Measurements from ENCODE around the gene HS3ST6. TPM values are rescaled to one million over a fixed set of nuclear protein-coding genes. Genes with fewer than 3 reads are reported as not detected.
A peak's percentile ranks its signal among the peaks of the same experiment; 100 is the strongest.

Gene HS3ST6
- total and polyA plus RNA-seq, 2 of the 13 experiments (the other 11 are each of a cell fraction or from before 2014, with no cell fraction given), result not detected

- Histone ChIP-seq H3K36me3 (replicated peaks in 1 of 2; ENCODE audit: control insufficient read depth in 1 of 2, insufficient read depth in 2 of 2, low read length in 2 of 2) (no peaks in the 10 kb centered on the region), H3K4me1 (ENCODE audit: insufficient read depth, low read length) (peaks cover 34% of the 10 kb centered on the region), H4K20me1 (ENCODE audit: insufficient read depth, low read length) (no peaks in the 10 kb centered on the region), H3K9me3 (ENCODE audit: low read length) (no peaks in the 10 kb centered on the region), H3K4me3 (replicated peaks in 1 of 3; ENCODE audit: insufficient read depth in 1 of 3, low read depth in 2 of 3, low read length in 3 of 3) (no peak overlapping the region; a peak in 1 of 6 replicates), H3K9ac (ENCODE audit: insufficient read depth, low read depth, low read length) (no peak overlapping the region), H3K27ac (ENCODE audit: extremely low read length, insufficient read depth, low read length) (no peak overlapping the region), H3K27me3 (ENCODE audit: control insufficient read depth in 1 of 2, insufficient read depth in 2 of 2, low read length in 2 of 2) (peaks cover 3 to 23% of the 10 kb centered on the region in 2 experiments; a peak in 4 of 5 replicates), H3K79me2 (ENCODE audit: insufficient read depth, low read length) (no peaks in the 10 kb centered on the region), H3K4me2 (ENCODE audit: low read depth, low read length) (peak overlapping the region; percentile 32; the same call in 1 of the 2 replicates), H2AFZ (ENCODE audit: low read length) (no peak overlapping the region)
- intact Hi-C loops (cut with micrococcal nuclease; ENCODE audit: unreplicated experiment), result no loop called here
- no TSS peak for BruUV-seq (replicated peaks)
- FAIRE-seq, result no peak
- no peak for ATAC-seq
- no peak for DNase-seq (ENCODE audit: low spot score)
- TF ChIP-seq, protein P1, sequence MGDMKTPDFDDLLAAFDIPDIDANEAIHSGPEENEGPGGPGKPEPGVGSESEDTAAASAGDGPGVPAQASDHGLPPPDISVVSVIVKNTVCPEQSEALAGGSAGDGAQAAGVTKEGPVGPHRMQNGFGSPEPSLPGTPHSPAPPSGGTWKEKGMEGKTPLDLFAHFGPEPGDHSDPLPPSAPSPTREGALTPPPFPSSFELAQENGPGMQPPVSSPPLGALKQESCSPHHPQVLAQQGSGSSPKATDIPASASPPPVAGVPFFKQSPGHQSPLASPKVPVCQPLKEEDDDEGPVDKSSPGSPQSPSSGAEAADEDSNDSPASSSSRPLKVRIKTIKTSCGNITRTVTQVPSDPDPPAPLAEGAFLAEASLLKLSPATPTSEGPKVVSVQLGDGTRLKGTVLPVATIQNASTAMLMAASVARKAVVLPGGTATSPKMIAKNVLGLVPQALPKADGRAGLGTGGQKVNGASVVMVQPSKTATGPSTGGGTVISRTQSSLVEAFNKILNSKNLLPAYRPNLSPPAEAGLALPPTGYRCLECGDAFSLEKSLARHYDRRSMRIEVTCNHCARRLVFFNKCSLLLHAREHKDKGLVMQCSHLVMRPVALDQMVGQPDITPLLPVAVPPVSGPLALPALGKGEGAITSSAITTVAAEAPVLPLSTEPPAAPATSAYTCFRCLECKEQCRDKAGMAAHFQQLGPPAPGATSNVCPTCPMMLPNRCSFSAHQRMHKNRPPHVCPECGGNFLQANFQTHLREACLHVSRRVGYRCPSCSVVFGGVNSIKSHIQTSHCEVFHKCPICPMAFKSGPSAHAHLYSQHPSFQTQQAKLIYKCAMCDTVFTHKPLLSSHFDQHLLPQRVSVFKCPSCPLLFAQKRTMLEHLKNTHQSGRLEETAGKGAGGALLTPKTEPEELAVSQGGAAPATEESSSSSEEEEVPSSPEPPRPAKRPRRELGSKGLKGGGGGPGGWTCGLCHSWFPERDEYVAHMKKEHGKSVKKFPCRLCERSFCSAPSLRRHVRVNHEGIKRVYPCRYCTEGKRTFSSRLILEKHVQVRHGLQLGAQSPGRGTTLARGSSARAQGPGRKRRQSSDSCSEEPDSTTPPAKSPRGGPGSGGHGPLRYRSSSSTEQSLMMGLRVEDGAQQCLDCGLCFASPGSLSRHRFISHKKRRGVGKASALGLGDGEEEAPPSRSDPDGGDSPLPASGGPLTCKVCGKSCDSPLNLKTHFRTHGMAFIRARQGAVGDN (CRISPR knock-in tag; IDR thresholded peaks at IDR 0.05), result 0 out of 2 replicates have a peak, but pooled peaks have one; percentile 35
- TF ChIP-seq PHF8 (CRISPR knock-in tag; IDR thresholded peaks at IDR 0.05), result no peak
- POLR2A ChIA-PET, result interaction anchor here (1.5 to 3.6 kb wide), 3 partner anchors 7 to 14 kb away, joined by 8 to 27 read pairs (median 26); partner anchors contain the start of genes MSRB1 and RPS2
- in situ Hi-C loops (cut with HindIII; ENCODE audit: extremely low pct_ligation_motif_present, low pct_unique_long_range_greater_than_20kb), result no loop called here
- CTCF ChIA-PET (ENCODE audit: low intra/inter-chr PET ratio, low total read pairs), result no interaction called here
- WGBS (ENCODE audit: low lambda C conversion rate), result 85% methylated on average over 6 of the region's 19 CpGs
Measured at GRCh38 chr16:1950559-1950958, 32.3 kb upstream of the HS3ST6 start.

GRCh38 chr16:1950047-1950446, 31.8 kb upstream of the HS3ST6 start:
- Histone ChIP-seq H2AFZ (ENCODE audit: low read length) (no peak overlapping the region), H3K4me3 (replicated peaks in 1 of 3; ENCODE audit: insufficient read depth in 1 of 3, low read depth in 2 of 3, low read length in 3 of 3) (no peak overlapping the region; a peak in 1 of 6 replicates), H3K4me2 (ENCODE audit: low read depth, low read length) (peak overlapping the region; percentile 32; the same call in 1 of the 2 replicates), H3K9ac (ENCODE audit: insufficient read depth, low read depth, low read length) (no peak overlapping the region), H3K9me3 (ENCODE audit: low read length) (no peaks in the 10 kb centered on the region), H3K79me2 (ENCODE audit: insufficient read depth, low read length) (no peaks in the 10 kb centered on the region), H4K20me1 (ENCODE audit: insufficient read depth, low read length) (no peaks in the 10 kb centered on the region), H3K4me1 (ENCODE audit: insufficient read depth, low read length) (peaks cover 38% of the 10 kb centered on the region), H3K36me3 (replicated peaks in 1 of 2; ENCODE audit: control insufficient read depth in 1 of 2, insufficient read depth in 2 of 2, low read length in 2 of 2) (no peaks in the 10 kb centered on the region), H3K27me3 (ENCODE audit: control insufficient read depth in 1 of 2, insufficient read depth in 2 of 2, low read length in 2 of 2) (peaks cover 3 to 23% of the 10 kb centered on the region in 2 experiments; a peak in 4 of 5 replicates), H3K27ac (ENCODE audit: extremely low read length, insufficient read depth, low read length) (no peak overlapping the region)
- WGBS (ENCODE audit: low lambda C conversion rate), result 11% methylated on average over 4 of the region's 7 CpGs
- DNase-seq (ENCODE audit: low spot score) (no peak), ATAC-seq (peak; percentile 37), FAIRE-seq (no peak)
- in situ Hi-C loops (cut with HindIII; ENCODE audit: extremely low pct_ligation_motif_present, low pct_unique_long_range_greater_than_20kb), result no loop called here
- POLR2A ChIA-PET, result interaction anchor here (3.4 to 3.6 kb wide), 2 partner anchors 10 to 15 kb away, joined by 26 to 27 read pairs; partner anchors contain the start of gene RPS2
- intact Hi-C loops (cut with micrococcal nuclease; ENCODE audit: unreplicated experiment), result no loop called here
- no TSS peak for BruUV-seq (replicated peaks)
- TF ChIP-seq CTCF (CRISPR knock-in tag; IDR thresholded peaks at IDR 0.05) (peak; percentile 27), POLR2AphosphoS5 (IDR thresholded peaks at IDR 0.05; ENCODE audit: low read depth, low read length) (no peak)
- CTCF ChIA-PET (ENCODE audit: low intra/inter-chr PET ratio, low total read pairs), result no interaction called here
